Breast epithelium (tissue), 3 donors: ENCODE data around the gene WWTR1.

Source experiments
- CTCF ChIP-seq, 3 donors: fragments of 450-650 bp; IDR thresholded peaks; one replicate each; pipeline ENCODE4 v1.5.1; 2016 to 2017; ENCODE audit warnings: antibody characterized with exemption in 3 of 3, mild to moderate bottlenecking in 3 of 3, moderate library complexity in 3 of 3
- POLR2A ChIP-seq: fragments of 450-650 bp; IDR thresholded peaks from one replicate; pipeline ENCODE4 v1.6.1; 2016; ENCODE audit warnings: antibody characterized with exemption, mild to moderate bottlenecking, moderate library complexity
- POLR2AphosphoS5 ChIP-seq, 3 donors: sonication (generic); formaldehyde crosslinking; IDR thresholded peaks; one replicate each; pipeline ENCODE4 v1.6.1; 2017; ENCODE audit warnings: antibody characterized with exemption in 3 of 3

DNA sequence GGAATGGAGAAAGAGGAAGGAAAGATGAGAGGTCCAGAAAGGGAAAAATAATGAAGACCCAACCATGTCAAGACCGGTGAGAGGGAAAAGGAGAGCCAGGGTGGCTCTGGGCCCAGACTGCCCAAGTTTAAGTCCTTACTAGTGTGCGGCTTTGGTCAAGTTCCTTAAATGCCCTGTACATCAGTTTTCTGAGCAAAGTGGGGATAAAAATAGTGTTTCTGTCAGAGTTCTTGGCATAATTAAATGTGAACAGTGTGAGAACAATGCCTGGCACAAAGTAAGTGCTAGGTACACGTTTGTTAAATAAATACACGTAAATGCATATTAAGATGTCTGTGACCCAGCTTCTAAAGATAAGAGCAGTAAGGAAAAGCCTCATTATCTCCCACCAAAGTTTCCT lies 23.8 kb downstream of the WWTR1 start:
- TF ChIP-seq POLR2A (no peak), POLR2AphosphoS5 (IDR thresholded peaks at IDR 0.05) (no peak), CTCF (IDR thresholded peaks at IDR 0.05) (no peak)
